HepG2 (cell line): ENCODE results near the gene NFE2. TPM values are rescaled to one million over a fixed set of nuclear protein-coding genes. Genes with fewer than 3 reads are reported as not detected.
A peak's percentile ranks its signal among the peaks of the same experiment; 100 is the strongest.

Source experiments
- CCDC6 ChIP-seq: sonication (generic); formaldehyde crosslinking; IDR thresholded peaks from 2 replicates; pipeline ENCODE4 v1.8.1; 2022; ENCODE audit warnings: mild to moderate bottlenecking, missing genetic modification reagents, moderate library complexity
- CENPBD1 ChIP-seq: sonication (generic); formaldehyde crosslinking; IDR thresholded peaks from 2 replicates; pipeline ENCODE4 v1.8.0; 2022; ENCODE audit warnings: missing genetic modification reagents, low read depth, mild to moderate bottlenecking, borderline replicate concordance
- GFI1 ChIP-seq: sonication (generic); formaldehyde crosslinking; IDR thresholded peaks from 2 replicates; pipeline ENCODE4 v1.5.0; 2020; ENCODE audit warnings: missing genetic modification reagents, mild to moderate bottlenecking, borderline replicate concordance
- KDM6A ChIP-seq: IDR thresholded peaks from 2 replicates; pipeline ENCODE4 v1.6.1; 2016; ENCODE audit warnings: low read depth
- MEF2D ChIP-seq: sonication (generic); formaldehyde crosslinking; IDR thresholded peaks from 2 replicates; pipeline ENCODE4 v1.5.1; 2020; ENCODE audit warnings: mild to moderate bottlenecking, missing genetic modification reagents
- MYNN ChIP-seq: sonication (generic); formaldehyde crosslinking; IDR thresholded peaks from 2 replicates; pipeline ENCODE4 v1.4.0; 2020; ENCODE audit warnings: mild to moderate bottlenecking, low read depth, missing genetic modification reagents
- PAXIP1 ChIP-seq: sonication (generic); formaldehyde crosslinking; conservative IDR thresholded peaks from 2 replicates; pipeline ENCODE4 v1.4.0; 2020; ENCODE audit warnings: mild to moderate bottlenecking, missing genetic modification reagents, moderate library complexity
- RCOR2 ChIP-seq: IDR thresholded peaks from 2 replicates; pipeline ENCODE4 v1.6.1; 2016; ENCODE audit warnings: missing biosample characterization, missing genetic modification reagents
- RNF2 ChIP-seq: fragments of 450-650 bp; conservative IDR thresholded peaks from 2 replicates; pipeline ENCODE4 v1.6.1; 2016; ENCODE audit warnings: low read depth
- SMARCE1 ChIP-seq: fragments of 450-650 bp; IDR thresholded peaks from 2 replicates; pipeline ENCODE4 v1.6.1; 2017; ENCODE audit warnings: borderline replicate concordance
- TAF15 ChIP-seq: fragments of 200-400 bp; formaldehyde crosslinking; IDR thresholded peaks from one replicate; pipeline ENCODE4 v1.6.1; 2018; ENCODE audit warnings: mild to moderate bottlenecking, low read depth, low read length; ENCODE audit not compliant: poor library complexity, severe bottlenecking
- ZBTB4 ChIP-seq: sonication (generic); formaldehyde crosslinking; IDR thresholded peaks from 2 replicates; pipeline ENCODE4 v1.4.0; 2020; ENCODE audit warnings: missing genetic modification reagents, mild to moderate bottlenecking, borderline replicate concordance
- ZFP36L1 ChIP-seq: sonication (generic); formaldehyde crosslinking; IDR thresholded peaks from 2 replicates; pipeline ENCODE4 v1.8.0; 2022; ENCODE audit warnings: mild to moderate bottlenecking, missing genetic modification reagents, moderate library complexity
- ZNF414 ChIP-seq: sonication (generic); formaldehyde crosslinking; IDR thresholded peaks from 2 replicates; pipeline ENCODE4 v1.5.0; 2020; ENCODE audit warnings: missing genetic modification reagents
- ZNF574 ChIP-seq: sonication (generic); formaldehyde crosslinking; IDR thresholded peaks from 2 replicates; pipeline ENCODE4 v1.4.0; 2020; ENCODE audit warnings: missing genetic modification reagents
- ZNF691 ChIP-seq: sonication (generic); formaldehyde crosslinking; IDR thresholded peaks from 2 replicates; pipeline ENCODE4 v1.4.0; 2020; ENCODE audit warnings: missing genetic modification reagents, low read depth, mild to moderate bottlenecking, borderline replicate concordance
- polyA plus RNA-seq, 8 experiments: library from polyadenylated mRNA; depleted of rRNA in 3 of 8; stranded (reverse) in 7 of 8; unstranded in 1 of 8; fragments of >200 nt; fragmentation: Illumina TruSeq in 4 of 8; extraction: Trizol in 4 of 8; gene quantifications; 2 replicates each; pipeline versions ENCODE4 v1.2.1 to v1.2.3, GENCODE V29; 2011 to 2016; ENCODE audit warnings: low read depth in 4 of 8, missing spikeins in 1 of 8, mixed read lengths in 1 of 8; ENCODE audit not compliant: insufficient read depth in 1 of 8
- total RNA-seq, 5 experiments: library from RNA; depleted of rRNA; stranded (reverse); fragments of >200 nt; fragmentation: Illumina TruSeq; extraction: Trizol; gene quantifications; 2 replicates each; pipeline ENCODE4 v1.2.3, GENCODE V29; 2016; ENCODE audit warnings: low read depth in 1 of 5

NFE2 gene
- total and polyA plus RNA-seq, 2 of the 13 experiments (the other 11 are each of a cell fraction or from before 2014, with no cell fraction given): 4.5 to 7.8 TPM

GRCh38 chr12:54294152-54294952 is 6.5 kb downstream of the NFE2 start (continued):
- TF ChIP-seq TAF15: no peak
- TF ChIP-seq PAXIP1 (CRISPR knock-in tag): peak; percentile 90
- no peak for TF ChIP-seq ZBTB4 (CRISPR knock-in tag)
- TF ChIP-seq MEF2D (CRISPR knock-in tag): peak; percentile 64; the same call in 1 of the 2 replicates
- no peak for TF ChIP-seq ZNF414 (CRISPR knock-in tag)
- TF ChIP-seq ZNF691 (CRISPR knock-in tag): no peak
- TF ChIP-seq KDM6A: peak; percentile 76; the same call in 1 of the 2 replicates
- TF ChIP-seq MYNN (CRISPR knock-in tag): no peak
- TF ChIP-seq CENPBD1 (CRISPR knock-in tag): no peak
- TF ChIP-seq RCOR2: peak; percentile 32; the same call in 1 of the 2 replicates
- TF ChIP-seq CCDC6 (CRISPR knock-in tag): peak; percentile 74; the same call in 1 of the 2 replicates
- no peak for TF ChIP-seq RNF2
- peak; percentile 79 for TF ChIP-seq GFI1
- TF ChIP-seq ZNF574 (CRISPR knock-in tag): peak; percentile 28; the same call in 1 of the 2 replicates
- no peak for TF ChIP-seq ZFP36L1
- no peak for TF ChIP-seq SMARCE1
